GM18870 (cell line): Measurements from ENCODE around the gene SLC41A1.

Experiments
- ATAC-seq: cut with Tn5 transposase; IDR thresholded peaks from one replicate; pipeline ENCODE4 v1.9.1; 2021; ENCODE audit warnings: moderate library complexity; ENCODE audit not compliant: unreplicated experiment

Gene SLC41A1

DNA sequence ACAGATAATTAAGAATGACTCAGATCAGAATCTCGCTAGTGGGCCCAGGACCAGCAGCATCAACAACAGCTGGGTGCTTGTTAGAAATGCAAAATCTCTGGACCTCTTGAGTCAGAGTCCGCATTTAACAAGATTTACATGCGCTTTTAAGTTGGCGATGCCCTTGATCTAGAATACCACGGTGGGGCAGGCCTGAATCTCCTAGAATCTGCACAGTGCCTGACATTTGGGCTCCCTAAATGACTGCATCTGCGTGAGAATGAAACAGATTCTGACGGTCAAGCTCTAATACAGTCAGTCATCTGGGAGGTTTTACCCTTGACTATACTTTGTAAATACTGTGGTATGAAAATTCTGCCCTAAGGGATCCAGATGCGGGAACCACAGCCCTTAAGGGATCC lies 20.5 kb downstream of the SLC41A1 start:
- ATAC-seq = no peak

DNA sequence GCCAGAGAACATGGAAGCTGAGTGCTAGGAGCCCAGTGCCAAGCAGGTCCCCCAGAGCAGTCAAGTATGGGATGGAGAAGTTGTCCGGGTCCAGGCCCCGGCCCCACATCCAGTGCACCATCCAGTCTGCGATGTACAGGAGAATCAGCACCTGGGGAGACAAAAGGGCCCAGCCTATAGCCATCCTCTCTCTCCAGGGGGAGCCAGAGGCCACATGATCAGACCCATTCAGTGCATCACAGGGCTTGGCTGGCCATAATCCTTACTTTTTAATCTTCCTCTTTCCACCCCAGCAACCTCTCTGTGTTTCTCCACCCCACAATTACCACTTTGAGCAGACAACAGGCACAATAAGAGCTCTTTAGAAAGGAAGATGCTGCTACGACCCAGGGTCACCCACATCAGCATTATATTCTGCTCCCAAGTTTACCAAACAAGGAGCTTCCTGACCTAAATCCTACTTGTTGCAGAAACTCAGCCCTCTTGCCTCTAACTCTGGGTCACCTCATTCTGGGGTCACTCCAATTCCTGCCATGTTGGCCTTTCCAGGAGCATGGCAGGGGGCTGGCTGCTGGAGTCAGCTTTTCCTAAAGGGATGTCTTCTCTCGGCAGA lies 21.3 kb downstream of the SLC41A1 start:
- ATAC-seq = no peak

DNA sequence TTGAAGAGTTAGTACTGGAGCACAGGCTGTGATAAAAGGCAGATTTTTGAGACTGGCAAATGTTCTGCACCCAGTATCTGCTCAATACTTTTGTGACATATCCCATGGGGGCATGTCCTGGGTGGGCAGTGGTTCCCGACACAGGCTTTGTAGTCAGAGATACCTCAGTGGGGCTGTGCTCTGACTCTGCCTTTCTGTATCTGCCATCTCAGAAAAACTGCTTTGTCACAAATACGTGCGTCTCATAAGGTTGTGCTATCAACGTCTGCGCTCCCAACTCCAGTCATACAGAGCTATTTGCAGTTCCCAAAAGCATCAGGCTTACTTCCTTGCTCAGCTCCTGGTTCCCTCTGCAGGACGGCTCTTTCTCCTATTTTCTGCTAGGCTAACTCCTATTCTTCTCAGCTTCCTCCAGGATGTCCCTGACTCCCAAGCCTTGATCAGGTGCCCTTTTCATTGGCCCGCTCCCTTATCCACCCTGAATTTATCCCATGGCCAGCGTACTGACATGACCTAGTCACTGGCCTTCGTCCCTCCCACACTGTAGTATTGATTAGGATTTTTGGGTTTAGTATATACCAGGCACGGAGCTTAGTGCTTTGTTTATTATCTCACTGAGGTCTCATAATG lies 25.6 kb downstream of the SLC41A1 start:
- no peak for ATAC-seq

DNA sequence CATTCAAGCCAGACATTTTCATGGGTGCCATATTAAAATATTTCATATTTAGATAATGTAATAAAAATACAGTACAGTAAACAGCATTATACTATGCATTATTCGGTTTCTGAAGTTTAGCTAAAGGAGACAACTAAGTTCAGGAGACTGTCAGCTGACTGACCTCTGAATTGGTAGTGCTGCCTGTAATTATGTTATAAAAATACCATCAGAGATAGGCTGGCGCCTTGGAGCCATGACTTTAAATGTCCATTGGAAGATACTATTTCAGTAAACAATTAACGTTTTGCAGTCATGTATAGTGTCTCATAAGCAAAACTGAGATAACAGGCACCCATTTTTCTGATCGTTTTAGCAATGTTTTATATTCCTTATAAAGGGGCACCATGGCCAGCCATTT lies 26.4 kb downstream of the SLC41A1 start:
- ATAC-seq = no peak

DNA sequence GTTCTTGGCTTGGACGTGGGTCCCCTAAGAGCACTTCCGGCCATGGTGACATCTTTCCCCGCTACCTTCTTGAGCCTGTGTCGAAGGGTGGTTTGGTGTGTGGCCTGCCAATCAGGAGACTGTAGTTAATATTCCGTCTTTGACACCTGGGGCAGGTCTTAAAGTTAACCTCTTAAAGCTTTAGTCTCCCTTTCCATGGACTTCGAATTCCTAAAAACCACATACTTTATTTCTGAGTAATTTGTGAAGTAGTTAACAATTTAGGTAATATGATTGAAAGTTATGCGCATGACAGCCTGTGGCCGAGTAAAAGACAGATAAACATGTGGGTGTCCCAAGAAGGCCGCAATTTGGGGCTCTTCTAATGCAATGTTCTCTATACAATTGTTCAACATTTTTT lies 27.6 kb downstream of the SLC41A1 start:
- ATAC-seq = no peak

DNA sequence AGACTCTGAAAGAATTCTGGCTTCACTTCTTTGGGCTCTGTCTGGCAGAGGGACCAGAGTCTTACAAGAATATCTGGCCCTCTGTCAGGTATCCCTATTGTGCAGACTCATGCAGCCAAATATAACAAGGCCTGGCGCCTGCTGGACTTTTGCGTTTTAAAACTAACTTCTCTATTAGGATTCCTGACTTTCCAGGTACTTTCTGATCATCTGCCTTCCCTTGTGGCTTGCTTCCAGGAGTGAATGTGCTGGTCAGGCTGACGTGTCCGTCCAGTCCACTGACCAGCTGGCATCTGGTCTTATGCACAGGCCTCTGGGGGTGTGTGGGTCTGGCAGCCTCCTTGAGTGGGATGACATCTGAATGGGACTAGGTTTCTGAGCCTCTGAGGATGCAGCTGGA lies 29.1 kb downstream of the SLC41A1 start:
- ATAC-seq = no peak

DNA sequence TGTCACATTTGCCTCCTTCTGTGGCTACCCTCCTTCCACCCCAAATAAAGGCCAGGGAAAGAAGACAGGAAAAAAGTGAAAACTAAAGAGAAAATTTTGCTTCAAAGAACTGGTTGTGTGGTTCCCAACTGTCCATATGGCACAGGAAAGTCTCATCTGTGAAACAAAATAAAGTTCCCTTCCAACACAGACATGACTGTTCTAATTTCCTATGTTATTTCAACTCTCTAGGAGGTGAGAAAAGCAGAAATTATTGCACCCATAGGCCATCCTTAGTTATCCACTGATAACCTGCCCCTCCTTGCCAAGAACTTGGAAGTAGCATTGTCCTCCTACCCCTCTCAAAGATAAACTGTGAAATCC lies 29.6 kb downstream of the SLC41A1 start:
- no peak for ATAC-seq

DNA sequence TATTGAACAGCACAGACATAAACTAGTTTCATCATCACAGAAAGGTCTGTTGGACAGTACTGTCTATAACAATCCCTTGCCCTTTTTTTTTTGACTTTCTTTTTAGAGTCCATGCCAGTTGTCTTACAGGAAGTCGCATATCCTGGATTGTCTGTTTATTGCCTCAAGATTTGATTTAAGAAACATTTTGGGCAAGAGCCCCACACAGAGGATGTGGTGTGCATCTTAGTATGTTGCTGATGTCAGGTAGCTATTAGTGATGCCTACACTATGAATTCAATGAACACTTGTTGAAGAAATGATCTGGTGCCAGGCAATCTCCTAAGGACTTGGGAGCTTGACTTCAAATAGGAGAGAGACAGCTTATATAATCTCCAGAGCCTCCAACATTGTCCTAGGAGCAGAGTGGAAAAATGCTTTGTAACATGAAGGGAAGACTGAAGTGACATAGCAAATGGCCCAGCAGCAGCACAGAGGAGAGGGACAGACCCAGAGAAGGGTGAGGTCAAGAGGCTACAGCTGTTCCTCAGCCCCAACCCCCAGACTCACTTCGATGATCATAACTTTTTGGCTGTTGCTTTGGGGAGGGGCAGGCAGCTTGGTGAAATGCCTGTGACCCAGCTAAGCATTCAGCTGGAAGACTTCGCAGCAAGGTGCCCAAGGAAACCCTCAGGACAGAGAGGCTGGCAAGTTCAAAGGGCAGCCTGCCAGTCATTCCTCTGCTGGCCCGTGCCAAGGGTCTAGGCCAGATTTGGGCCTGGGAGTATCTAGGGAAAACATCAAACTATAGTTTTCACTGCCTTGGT lies 30.2 kb downstream of the SLC41A1 start:
- no peak for ATAC-seq

DNA sequence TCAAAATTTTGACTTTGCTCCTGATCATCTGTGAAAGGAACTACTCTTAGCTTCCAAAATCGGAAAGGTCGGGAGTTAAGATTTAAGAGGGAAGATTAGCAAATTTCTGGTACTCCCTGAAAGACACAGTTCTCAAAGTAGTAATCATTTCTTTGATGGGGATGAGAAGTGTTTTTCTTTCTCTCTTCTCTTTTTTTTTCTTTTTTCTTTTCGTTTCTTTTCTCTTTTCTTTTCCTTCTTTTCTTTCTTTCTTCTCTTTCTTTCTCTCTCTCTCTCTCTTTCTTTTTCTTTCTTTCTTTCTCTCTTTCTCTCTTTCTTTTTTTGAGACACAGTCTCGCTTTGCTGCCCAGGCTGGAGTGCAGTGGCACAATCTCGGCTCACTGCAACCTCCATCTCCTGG lies 32.7 kb downstream of the SLC41A1 start:
- no peak for ATAC-seq

DNA sequence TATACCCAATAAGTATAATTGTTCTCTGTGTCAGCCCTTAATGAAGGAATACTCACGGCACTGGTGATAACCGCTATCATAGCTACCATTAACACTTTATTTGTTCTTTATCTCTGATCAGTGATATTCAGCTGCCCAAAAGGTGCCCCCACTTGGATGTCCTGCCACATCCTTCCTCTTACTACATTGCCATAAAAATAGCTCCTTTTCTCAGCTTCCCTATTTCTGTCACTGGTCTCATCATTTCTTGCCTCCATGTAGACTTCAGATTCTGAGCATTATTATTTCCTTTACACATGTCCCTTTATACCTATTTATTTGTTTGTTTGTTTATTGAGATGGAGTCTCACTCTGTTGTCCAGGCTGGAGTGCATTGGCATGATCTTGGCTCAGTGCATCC lies 35.0 kb downstream of the SLC41A1 start:
- no peak for ATAC-seq

DNA sequence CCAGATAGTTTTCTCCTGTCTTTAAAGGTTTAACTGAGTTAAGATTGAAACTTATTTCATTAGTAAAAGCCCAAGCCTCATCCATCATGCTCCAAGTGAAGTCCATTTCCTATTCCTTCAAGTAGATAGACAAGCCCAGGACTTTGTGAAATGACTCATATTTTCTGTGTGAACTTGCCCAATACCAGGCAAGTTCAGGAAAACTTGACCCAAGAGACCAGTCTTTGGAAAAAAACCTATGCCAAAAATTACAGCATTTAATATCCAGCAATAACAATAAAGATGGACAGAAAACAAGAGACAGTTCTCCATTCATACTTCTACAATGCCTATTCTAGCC lies 37.3 kb downstream of the SLC41A1 start:
- ATAC-seq = no peak

DNA sequence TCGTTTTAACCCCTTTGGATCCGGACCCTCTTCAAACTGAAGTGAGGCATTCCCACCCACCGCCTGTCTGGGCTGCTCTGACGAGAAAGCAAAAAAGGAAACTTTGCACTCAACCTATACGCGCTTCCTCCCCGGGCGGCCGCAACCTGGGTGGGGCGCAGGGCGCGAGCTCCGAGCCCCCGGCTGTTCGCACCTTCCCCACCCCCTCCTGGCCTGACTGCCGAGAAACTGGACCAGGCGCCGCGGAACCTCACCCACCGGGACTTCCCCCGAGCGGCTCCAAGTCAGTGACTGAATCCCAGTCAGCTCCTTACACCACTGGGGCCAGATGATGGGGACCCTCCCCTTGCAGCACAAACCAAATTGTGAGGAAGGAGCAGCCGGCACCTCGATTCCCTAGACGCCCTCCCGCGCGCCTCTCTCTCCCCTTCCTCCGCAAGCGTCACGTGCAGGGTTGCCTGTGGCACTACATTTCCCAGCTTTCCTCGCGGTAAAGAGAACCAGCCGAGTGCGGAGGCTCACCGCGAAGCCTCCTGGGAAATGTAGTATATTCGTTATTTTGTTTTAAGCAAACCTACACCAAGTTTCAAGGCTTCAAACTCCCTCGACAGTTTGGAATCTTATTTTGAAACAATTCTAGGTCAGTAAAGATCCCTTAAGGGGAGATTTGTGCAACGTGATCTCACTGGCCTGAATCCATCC lies 37.8 kb downstream of the SLC41A1 start, which contains the start of gene RAB29:
RAB29 (minus strand) TSS at position 468 of the 702 bp plus-strand sequence. CDS start 526 bp downstream, outside the sequence.
- peak; percentile 69 for ATAC-seq

DNA sequence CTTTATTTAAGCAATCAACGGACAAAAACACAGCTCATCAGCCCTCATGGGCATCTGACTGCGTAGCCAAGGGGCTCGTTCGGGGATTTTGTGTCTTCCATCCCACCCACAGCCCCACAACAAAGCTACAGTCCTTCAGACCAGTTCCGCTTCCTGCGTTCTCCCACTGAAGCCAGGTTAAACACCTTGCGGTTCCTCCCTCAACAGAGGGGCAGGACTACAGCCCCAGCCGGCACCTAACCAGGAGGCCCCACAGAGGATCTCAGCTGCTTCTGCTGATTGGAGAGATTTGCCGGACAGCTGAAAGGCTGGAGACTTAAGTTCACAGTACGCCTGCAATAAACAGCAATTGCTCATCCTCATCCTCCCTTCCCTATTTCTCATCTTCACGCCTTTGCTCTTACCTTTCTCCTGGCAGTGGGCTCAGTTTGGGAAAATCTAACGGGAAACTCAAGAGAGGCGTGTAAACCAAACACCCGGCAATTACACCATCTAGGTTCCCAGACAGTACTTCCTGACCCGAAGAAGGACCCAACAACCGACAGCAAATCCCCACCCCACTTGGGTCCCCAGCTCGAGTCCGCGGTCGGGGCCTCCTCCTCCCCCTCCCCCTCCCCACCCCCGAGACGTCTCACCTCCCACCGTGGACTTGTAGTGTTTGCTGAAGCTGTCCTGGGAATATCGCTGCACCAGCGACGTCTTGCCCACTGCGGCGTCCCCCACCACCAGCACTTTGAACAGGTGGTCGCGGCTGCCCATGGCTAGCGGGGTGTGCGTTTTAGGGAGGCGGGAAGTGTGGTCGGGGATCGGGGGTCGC lies 38.6 kb downstream of the SLC41A1 start:
- ATAC-seq = no peak

DNA sequence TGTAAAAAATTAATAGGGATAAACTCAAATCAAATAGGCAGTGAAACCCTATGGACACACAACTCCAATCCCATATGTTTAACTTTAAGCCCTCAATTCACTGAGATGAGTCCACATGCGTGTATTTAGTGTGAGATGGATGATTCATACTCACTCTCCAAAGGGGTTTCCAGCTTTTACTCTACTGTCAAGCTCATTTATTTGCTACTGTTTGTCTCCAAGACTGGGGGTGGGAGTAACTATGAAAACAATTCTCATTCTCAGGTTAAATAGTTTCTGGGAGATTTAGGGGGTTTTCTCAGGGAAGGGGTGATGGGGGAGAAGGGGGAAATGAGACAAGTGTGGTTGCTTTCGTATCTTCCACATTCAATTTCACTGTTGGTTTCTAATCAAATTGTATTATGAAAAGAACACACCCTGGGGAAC lies 40.4 kb downstream of the SLC41A1 start:
- ATAC-seq = no peak

DNA sequence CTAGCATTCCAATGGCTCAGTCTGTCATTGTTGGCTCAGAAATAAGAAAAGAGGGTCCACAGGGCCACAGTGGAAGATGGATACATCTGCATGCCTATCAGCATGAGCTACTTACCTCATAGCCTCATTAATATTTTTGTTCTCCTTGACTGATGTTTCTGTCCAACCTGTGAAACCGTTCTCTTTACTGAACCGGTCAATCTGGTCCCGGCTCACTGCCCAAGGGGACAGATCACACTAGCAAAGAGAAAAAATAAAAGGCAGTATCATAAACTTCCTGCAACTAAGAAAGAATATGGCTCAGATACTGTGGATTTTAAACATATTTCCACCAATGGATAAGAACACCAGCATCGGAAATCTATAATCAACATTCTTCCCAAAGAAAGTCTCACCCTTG lies 42.4 kb downstream of the SLC41A1 start:
- no peak for ATAC-seq

DNA sequence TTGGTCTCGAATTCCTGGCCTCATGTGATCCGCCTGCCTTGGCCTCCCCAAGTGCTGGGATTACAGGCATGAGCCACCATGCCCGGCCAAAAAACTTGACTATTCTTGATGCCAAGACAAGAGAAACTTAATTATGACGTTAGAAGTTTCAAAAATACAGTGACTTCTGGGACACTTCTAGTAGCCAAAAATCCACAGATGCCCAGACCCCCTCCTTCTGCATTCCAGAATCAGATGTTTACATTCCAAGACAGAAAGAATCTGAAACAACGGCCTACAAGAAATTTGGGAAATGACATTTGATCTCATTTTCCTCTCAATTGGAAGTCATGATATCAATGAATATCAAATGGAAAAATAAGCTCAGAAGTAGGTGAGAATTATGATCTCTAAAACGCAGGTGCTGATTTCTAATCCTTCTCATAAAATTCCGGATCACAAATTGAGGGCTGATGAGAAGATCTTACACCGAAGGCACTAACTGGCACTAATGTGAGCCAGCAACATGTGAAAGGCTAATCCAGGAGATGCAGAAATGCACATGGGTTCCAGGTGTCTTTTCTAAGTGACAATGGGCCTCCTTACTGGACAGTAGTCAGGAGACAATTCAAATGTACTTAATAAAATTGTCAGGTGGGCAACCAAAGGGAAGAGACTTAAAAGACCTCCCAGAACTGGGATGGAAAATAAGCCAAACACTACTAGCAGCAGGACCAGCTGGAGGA lies 43.2 kb downstream of the SLC41A1 start:
- ATAC-seq = no peak

DNA sequence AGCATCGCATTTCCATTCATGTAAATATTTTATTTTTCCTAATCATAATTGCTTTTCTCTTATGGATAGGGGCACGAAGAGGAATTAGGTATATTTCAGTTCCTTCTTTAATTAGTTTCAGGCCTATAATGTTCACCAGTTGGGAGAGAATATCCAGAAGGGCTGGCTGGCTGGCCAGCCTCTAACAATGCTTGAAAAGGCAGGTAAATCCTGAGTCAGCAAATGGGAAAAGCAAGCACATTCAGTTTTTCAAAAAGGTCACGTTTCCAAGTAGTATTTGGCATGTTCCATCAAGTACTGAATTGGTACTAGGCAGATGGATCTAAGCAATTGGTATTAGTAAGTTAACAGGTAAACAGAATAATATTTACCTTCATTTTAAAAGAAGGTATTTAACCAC lies 45.8 kb downstream of the SLC41A1 start:
- no peak for ATAC-seq

DNA sequence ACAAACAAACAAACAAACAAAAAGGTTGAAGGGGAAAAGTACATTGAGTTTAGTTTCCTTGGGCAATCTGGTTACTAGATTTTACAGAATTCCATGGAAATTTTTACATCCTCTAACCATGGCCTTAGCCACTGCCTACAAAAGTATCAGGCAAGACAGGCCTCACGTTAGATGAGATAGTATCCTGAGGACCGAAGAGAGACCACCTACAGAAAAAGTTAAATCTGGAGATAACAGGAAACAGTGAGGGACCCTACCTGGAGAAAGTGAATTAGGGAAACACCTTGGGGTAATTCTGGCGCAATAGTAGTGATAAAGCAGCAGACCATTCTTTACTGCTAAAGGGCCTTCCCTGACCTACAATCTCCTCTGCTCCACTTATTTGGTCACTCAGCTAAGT lies 46.4 kb downstream of the SLC41A1 start:
- ATAC-seq = no peak

DNA sequence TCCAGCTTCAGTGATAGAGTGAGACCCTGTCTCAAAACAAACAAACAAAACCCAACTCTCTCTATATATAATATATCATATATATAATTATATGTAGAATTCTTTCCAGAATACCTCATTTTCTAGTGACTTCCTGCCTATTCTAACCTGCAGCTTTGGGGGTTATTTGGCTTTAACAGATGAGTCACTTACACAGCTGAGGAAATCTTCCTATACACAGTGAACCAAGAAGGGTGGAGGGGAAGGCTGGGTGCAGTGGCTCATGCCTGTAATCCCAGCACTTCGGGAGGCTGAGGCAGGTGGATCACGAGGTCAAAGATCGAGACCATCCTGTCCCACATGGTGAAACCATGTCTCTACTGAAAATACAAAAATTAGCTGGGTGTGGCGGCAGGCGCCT lies 47.0 kb downstream of the SLC41A1 start:
- ATAC-seq = no peak

DNA sequence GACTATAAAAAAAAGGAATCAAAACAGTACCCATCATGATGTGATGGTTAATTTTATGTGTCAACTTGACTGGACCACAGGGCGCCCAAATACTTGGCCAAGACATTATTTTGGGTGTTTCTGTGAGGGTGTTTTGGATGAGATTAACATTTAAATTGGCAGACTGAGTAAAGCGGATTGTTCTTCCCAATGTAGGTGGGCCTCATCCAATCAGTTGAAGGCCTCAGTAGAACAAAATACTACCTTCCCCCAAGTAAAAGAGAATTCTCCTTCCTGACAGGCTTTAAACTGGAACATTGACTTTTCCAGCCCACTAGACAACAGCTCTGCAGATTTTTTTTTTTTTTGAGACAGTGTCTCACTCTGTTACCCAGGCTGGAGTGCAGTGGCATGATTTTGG lies 48.4 kb downstream of the SLC41A1 start:
- ATAC-seq = no peak
